GM21447 (cell line): ENCODE results near the gene CRYBB2.
"Not testable (repeated sequence)": the region's sequence is repeated elsewhere in the genome, so short reads cannot be mapped to it uniquely, and the experiment has no call there.

Experiments used
- ATAC-seq: cut with Tn5 transposase; IDR thresholded peaks from one replicate; pipeline ENCODE4 v1.9.1; 2021; ENCODE audit not compliant: unreplicated experiment

Gene CRYBB2, protein sequence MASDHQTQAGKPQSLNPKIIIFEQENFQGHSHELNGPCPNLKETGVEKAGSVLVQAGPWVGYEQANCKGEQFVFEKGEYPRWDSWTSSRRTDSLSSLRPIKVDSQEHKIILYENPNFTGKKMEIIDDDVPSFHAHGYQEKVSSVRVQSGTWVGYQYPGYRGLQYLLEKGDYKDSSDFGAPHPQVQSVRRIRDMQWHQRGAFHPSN

GRCh38 chr22:25219211-25219689, at the start of gene CRYBB2:
Gene CRYBB2 (plus strand): TSS chr22:25219639. CDS start chr22:25221430, 1,791 bp downstream.
- no peak for ATAC-seq

- ATAC-seq, result no peak
Measured at GRCh38 chr22:25170426-25170980, 48.9 kb upstream of the CRYBB2 start.

- no peak for ATAC-seq
Measured at GRCh38 chr22:25172153-25172552, 47.3 kb upstream of the CRYBB2 start.

GRCh38 chr22:25174156-25174887, 45.1 kb upstream of the CRYBB2 start:
- ATAC-seq, result no peak

DNA sequence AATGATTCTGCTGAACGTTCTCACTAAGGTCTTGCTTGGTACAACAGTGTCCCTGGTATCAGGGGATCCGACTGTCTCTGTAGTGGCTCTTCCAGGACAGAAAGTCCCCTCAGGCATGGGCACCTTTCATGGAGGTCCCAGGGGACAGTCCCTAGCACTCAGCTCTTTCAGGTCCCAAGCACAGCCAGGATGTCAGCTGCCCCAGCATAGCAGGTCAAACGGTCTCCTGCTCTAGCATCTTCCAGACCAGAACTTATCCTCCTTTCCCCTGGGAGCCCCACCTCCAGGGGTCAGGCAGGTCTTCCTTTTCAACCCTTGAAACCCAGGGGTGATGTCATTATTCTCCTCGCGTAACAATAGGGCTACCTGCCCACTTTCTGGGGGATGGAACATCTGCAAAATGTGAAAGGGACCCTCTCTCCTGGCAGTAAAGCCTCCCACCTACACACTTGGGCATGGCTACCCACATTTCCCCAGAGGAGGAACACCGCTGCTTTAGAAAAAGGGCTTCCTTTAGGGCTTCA, 44.5 kb upstream of the CRYBB2 start:
- no peak for ATAC-seq

DNA sequence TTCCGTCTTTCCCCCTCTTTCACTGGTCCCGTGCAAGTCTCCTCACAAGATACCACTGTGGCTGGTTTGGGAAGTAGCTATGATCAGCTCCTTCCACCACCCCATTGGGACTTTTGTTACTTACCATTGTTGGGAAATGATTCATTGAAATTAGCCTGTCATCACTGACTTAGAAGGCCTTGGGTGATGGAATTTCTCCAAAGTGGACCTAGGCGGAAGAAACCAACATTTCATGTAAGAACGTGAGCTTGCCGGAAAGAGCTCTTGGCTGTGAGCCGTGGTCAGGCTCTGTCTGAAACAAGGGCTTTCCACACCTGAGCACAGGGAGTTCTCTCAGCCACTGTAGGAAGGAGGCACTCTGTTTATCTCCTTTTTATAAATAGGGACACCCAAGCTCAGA, 43.3 kb upstream of the CRYBB2 start:
- no peak for ATAC-seq

DNA sequence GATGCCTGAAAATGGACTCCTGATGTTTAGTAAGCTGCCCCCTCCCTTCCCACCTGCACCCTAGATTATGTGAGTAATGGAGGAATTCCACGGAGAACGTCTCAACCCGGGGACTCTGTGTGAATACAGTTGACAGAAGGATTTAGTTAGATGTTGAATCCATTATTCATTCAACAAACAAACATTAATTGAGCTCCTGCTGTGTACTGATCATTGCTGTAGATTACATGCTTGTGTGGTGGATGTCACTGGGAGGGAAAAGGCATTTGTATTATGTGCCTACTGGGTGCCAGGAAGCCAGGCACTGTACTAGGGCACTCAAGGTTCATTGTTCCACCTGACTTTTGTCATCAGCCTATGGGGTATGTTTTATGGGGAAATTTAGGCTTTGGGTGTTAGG, 42.6 kb upstream of the CRYBB2 start:
- no peak for ATAC-seq

- ATAC-seq, result no peak
Measured at GRCh38 chr22:25177226-25177625, 42.2 kb upstream of the CRYBB2 start.

DNA sequence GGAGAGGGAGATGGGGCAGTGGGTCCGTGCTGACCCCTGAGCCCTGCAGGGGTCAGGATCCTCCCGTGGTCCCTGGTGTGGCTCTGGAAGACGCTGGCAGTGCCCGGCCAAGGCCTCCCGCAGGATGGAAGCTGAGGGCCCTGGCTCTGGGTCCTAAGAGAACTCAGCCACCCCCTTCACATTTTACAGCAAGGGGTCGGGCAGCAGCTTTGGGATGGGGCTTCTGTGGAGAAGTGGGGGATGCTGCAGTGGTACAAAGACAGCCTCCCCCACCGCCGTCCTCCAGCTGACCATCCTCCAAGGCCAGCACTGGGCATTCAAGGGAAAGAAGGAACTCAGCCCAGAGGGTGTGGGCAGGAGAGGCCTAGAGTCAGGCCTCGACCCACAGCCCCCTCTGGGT, 41.5 kb upstream of the CRYBB2 start:
- no peak for ATAC-seq

- not testable (repeated sequence) for ATAC-seq
Measured at GRCh38 chr22:25178348-25178747, 41.1 kb upstream of the CRYBB2 start.

- not testable (repeated sequence) for ATAC-seq
Measured at GRCh38 chr22:25178869-25179631, 40.4 kb upstream of the CRYBB2 start.

- ATAC-seq, result no peak
Measured at GRCh38 chr22:25182131-25183110, 37.0 kb upstream of the CRYBB2 start.

- ATAC-seq, result no peak
Measured at GRCh38 chr22:25183949-25184619, 35.4 kb upstream of the CRYBB2 start.

- no peak for ATAC-seq
Measured at GRCh38 chr22:25186140-25186539, 33.3 kb upstream of the CRYBB2 start.

- no peak for ATAC-seq
Measured at GRCh38 chr22:25187469-25187868, 32.0 kb upstream of the CRYBB2 start.

DNA sequence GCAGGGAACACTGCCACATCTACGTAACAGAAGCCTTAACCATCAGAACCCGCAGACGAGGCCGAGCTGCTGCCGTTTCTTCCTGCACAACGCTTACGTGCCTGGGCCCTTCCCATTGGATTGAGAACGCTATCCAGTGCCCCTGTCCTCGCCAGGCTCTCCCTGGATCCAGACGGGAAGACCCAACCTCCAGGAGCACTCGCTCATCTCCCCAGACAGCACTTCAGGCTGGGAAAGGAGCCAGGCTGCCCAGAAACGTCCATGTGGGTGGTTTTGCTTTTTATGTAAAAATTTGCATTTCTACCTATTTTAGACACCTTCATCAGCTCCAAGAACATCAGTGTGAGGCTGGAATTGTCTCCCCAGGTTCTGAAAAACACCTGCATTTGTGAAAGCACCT, 27.0 kb upstream of the CRYBB2 start:
- no peak for ATAC-seq

DNA sequence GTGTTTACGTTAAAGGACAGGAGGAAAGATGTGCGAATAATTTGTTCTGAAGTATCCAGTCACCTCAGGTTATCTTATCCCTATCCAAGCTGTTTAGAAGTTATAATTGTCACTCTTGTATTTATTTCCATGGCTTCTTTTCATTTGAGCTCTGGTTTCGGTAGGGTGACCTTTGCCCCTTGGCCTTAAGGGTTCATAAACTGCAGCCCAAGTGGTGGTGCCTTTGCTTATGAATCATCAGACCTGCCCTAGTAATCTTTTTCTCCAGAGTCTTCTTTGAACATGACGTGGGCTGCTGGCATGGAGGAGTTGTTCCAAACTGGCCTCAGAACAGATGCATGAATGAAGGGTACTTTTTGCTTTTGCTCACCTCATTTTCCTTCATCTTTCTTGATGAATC, 26.3 kb upstream of the CRYBB2 start:
- ATAC-seq, result no peak

DNA sequence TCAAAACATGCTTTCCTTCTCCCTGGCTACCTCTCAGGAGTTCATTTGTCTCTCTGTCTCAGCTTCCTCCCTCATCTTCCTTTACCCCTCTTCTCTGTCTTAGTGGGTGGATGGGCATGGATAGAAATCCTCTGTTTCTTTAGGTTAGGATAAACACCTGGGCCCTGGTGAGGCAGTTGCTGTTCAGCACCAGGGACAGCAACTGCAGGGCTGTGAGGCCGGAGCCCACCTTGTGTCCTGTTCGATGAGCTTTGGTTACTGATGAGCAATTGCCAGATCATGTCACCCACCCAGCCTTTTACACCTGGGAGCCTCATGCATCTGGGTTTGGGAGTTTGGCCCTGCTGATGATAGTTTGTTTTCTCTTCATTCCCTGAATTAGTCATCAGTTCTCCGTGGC, 25.9 kb upstream of the CRYBB2 start:
- no peak for ATAC-seq

GRCh38 chr22:25196326-25196725, 23.1 kb upstream of the CRYBB2 start:
- ATAC-seq, result no peak

GRCh38 chr22:25197340-25197739, 22.1 kb upstream of the CRYBB2 start:
- no peak for ATAC-seq
